Stomach (tissue), 9 donors: ENCODE results near the gene FAM98B. TPM values are rescaled to one million over a fixed set of nuclear protein-coding genes. Genes with fewer than 3 reads are reported as not detected.
A peak's percentile ranks its signal among the peaks of the same experiment; 100 is the strongest.

Source experiments
- DNase-seq, 2 donors: peaks; one replicate each; pipeline versions ENCODE4 v3.0.0 to v3.0.0-alpha.2; 2013 to 2019
- H3K27ac ChIP-seq, 5 donors: fragments of 200-600 bp in 4 of 5; sonication (generic) in 4 of 5; one replicate each; pipeline ENCODE4 v1.5.1; 2013 to 2019; ENCODE audit warnings: mild to moderate bottlenecking in 1 of 5, moderate library complexity in 1 of 5
- H3K27me3 ChIP-seq, 3 donors: fragments of 200-600 bp; sonication (generic); one replicate each; pipeline ENCODE4 v1.5.1; 2017 to 2019; ENCODE audit warnings: mixed run types in 1 of 3
- H3K36me3 ChIP-seq, 4 donors: fragments of 200-600 bp; sonication (generic); 1 replicate in 3 of 4; 2 replicates in 1 of 4; pipeline ENCODE4 v1.5.1; 2016 to 2019
- H3K4me1 ChIP-seq, 4 donors: fragments of 200-600 bp; sonication (generic); one replicate each; pipeline ENCODE4 v1.5.1; 2016 to 2019
- H3K4me3 ChIP-seq, 4 donors: fragments of 200-600 bp; sonication (generic) in 3 of 4; one replicate each; pipeline ENCODE4 v1.5.1; 2016 to 2019; ENCODE audit warnings: mild to moderate bottlenecking in 1 of 4
- H3K9me3 ChIP-seq, 4 donors: fragments of 200-600 bp; sonication (generic); one replicate each; pipeline ENCODE4 v1.5.1; 2016 to 2019
- EP300 ChIP-seq: sonication (generic); formaldehyde crosslinking; IDR thresholded peaks from one replicate; pipeline ENCODE4 v1.6.1; 2017; ENCODE audit warnings: antibody characterized with exemption
- POLR2A ChIP-seq, 4 donors: fragments of 450-650 bp; IDR thresholded peaks; one replicate each; pipeline ENCODE4 v1.6.1; 2016; ENCODE audit warnings: antibody characterized with exemption in 4 of 4, control low read depth in 2 of 4, mild to moderate bottlenecking in 1 of 4, moderate library complexity in 1 of 4
- POLR2AphosphoS5 ChIP-seq, 3 donors: sonication (generic); formaldehyde crosslinking; IDR thresholded peaks; one replicate each; pipeline ENCODE4 v1.6.1; 2016; ENCODE audit warnings: antibody characterized with exemption in 3 of 3
- WGBS, 5 donors: extraction: QIAGEN DNeasy Blood & Tissue Kit in 3 of 5; methylation state at CpG; one replicate each; pipeline versions ENCODE4 v1.1.5 to v1.1.7; 2013 to 2018; 5-methylcytosine and 5-hydroxymethylcytosine counted together
- intact Hi-C: fragments of 100-400 bp; cut with DNase I; formaldehyde crosslinking; loops from one replicate; pipeline ENCODE4 v1.15.1; 2023; ENCODE audit warnings: low total_unique reads
- polyA plus RNA-seq, 3 donors: library from polyadenylated mRNA; stranded (reverse); fragments of 200-250 nt; gene quantifications; one replicate each; pipeline ENCODE4 v1.2.3, GENCODE V29; 2013
- total RNA-seq, 5 donors: library from RNA; depleted of rRNA; stranded (reverse); fragments of >200 nt; gene quantifications; one replicate each; pipeline versions ENCODE4 v1.1.0 to v1.2.3, GENCODE V29; 2014 to 2016
- TF ChIP-seq, protein P1 (sequence below), 7 experiments: fragments of 450-650 bp in 4 of 7; fragments of 200-600 bp in 3 of 7; sonication (generic) in 3 of 7; IDR thresholded peaks; one replicate each; pipeline ENCODE4 v1.5.1; 2016 to 2019; ENCODE audit warnings: antibody characterized with exemption in 7 of 7, control low read depth in 2 of 7, mild to moderate bottlenecking in 1 of 7
- donor health status: healthy with polysubstance abuse.
- donor health status: Bipolar disorder and iron deficiency.
- donor health status: healthy.

FAM98B gene
- total and polyA plus RNA-seq, 8 donors: 1.7 to 61.3 (median 8.7) TPM

GRCh38 chr15:38533926-38534325 is 80.0 kb downstream of the FAM98B start:
- no peaks in the 10 kb centered on the region for H3K27me3 ChIP-seq
- no peaks in the 10 kb centered on the region for H3K36me3 ChIP-seq
- no peak overlapping the region for H3K27ac ChIP-seq
- H3K9me3 ChIP-seq: no peaks in the 10 kb centered on the region
- TF ChIP-seq EP300: no peak
- TF ChIP-seq POLR2AphosphoS5 (IDR thresholded peaks at IDR 0.05): no peak
- TF ChIP-seq, protein P1, sequence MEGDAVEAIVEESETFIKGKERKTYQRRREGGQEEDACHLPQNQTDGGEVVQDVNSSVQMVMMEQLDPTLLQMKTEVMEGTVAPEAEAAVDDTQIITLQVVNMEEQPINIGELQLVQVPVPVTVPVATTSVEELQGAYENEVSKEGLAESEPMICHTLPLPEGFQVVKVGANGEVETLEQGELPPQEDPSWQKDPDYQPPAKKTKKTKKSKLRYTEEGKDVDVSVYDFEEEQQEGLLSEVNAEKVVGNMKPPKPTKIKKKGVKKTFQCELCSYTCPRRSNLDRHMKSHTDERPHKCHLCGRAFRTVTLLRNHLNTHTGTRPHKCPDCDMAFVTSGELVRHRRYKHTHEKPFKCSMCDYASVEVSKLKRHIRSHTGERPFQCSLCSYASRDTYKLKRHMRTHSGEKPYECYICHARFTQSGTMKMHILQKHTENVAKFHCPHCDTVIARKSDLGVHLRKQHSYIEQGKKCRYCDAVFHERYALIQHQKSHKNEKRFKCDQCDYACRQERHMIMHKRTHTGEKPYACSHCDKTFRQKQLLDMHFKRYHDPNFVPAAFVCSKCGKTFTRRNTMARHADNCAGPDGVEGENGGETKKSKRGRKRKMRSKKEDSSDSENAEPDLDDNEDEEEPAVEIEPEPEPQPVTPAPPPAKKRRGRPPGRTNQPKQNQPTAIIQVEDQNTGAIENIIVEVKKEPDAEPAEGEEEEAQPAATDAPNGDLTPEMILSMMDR (IDR thresholded peaks at IDR 0.05): no peak
- TF ChIP-seq POLR2A (IDR thresholded peaks at IDR 0.05): no peak
- DNase-seq: no peak
- H3K4me3 ChIP-seq: no peak overlapping the region
- H3K4me1 ChIP-seq: no peaks in the 10 kb centered on the region
- intact Hi-C loops: no loop called here

- Histone ChIP-seq H3K4me3 (no peak overlapping the region), H3K9me3 (no peaks in the 10 kb centered on the region), H3K27ac (no peak overlapping the region), H3K36me3 (no peaks in the 10 kb centered on the region), H3K4me1 (no peaks in the 10 kb centered on the region), H3K27me3 (no peaks in the 10 kb centered on the region)
- TF ChIP-seq, protein P1 (IDR thresholded peaks at IDR 0.05): no peak
- no peak for TF ChIP-seq EP300
- intact Hi-C loops: no loop called here
- WGBS, 5 donors: 76 to 85% (median 81%) methylated on average over 3 of the region's 3 CpGs
- DNase-seq: no peak
These were observed 80.8 kb downstream of the FAM98B start for GRCh38 chr15:38534691-38535090.

DNA sequence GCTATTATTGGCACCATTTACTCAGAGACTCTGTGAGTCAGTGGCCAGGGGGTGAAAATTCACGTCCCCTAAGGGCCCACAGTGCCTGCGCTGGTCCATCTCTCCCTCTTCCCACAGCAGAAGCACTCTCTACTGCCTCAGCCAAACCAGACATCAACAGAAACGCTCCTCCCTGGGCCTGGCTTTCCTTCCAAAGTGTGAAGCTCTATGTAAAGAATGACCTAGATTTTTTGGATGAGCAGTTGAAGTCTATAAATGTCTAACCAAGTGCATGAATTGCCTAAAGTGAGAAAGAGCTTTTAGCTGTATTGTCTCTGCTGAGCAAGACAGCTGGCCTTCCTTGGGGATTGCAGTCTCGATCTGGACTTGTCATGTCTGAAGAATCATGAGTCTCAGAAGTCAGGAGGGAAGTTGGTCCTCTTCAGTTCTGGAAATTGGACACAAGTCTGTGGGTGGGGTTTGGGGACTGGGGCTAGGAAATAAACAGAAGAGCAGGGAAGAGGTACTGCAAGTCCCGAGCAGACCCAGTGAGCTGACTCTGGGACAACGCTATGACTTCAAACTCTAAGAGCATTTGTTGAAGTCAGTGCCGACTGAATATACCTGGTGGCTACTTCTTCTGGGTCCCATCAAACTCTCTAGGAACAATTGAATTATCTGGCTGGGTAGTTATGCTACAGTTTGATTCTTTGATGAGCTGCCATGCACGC is 81.7 kb downstream of the FAM98B start:
- 83 to 93% (median 89%) methylated on average over 8 of the region's 8 CpGs for WGBS, 5 donors
- H3K4me3 ChIP-seq: no peak overlapping the region
- no peak overlapping the region for H3K27ac ChIP-seq
- TF ChIP-seq EP300: no peak
- TF ChIP-seq POLR2AphosphoS5 (IDR thresholded peaks at IDR 0.05): no peak
- no peak for TF ChIP-seq POLR2A (IDR thresholded peaks at IDR 0.05)
- TF ChIP-seq, protein P1 (IDR thresholded peaks at IDR 0.05): no peak
- no peaks in the 10 kb centered on the region for H3K9me3 ChIP-seq
- H3K36me3 ChIP-seq: no peaks in the 10 kb centered on the region
- no peaks in the 10 kb centered on the region for H3K4me1 ChIP-seq
- DNase-seq: peak in 1 of 2 donors; percentile 45
- intact Hi-C loops: no loop called here
- no peaks in the 10 kb centered on the region for H3K27me3 ChIP-seq

DNA sequence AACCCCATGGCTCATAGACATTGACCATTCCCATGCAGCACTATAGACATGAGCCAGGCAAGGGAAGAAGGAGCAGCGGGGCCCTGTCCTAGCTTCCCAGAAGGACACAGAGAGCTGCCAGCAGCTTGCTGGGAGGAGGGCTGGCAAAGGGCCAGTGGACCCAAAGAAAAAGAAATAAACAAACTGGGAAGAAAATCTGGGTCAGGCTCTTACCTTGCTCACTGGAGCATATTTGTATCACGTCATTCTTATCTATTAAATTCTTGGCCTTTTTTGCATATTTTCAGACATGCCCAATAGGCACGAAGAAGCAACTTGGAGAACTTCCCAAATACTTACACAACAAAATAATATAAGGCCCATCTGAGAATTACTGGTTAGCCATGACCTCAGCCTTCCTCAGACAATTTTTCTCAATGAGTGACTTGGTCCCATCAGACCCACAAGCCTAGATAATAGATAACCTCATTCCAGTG is 82.3 kb downstream of the FAM98B start:
- no peaks in the 10 kb centered on the region for H3K27me3 ChIP-seq
- H3K4me3 ChIP-seq: no peak overlapping the region
- DNase-seq: peak in 1 of 2 donors; percentile 31
- no peaks in the 10 kb centered on the region for H3K9me3 ChIP-seq
- no peaks in the 10 kb centered on the region for H3K36me3 ChIP-seq
- WGBS, 5 donors: 49 to 59% (median 55%) methylated on average over 3 of the region's 3 CpGs
- H3K4me1 ChIP-seq: no peaks in the 10 kb centered on the region
- H3K27ac ChIP-seq: no peak overlapping the region
- TF ChIP-seq EP300 (no peak), POLR2AphosphoS5 (IDR thresholded peaks at IDR 0.05) (no peak), POLR2A (IDR thresholded peaks at IDR 0.05) (no peak)
- TF ChIP-seq, protein P1 (IDR thresholded peaks at IDR 0.05): no peak
- intact Hi-C loops: no loop called here

Other genes with a start within 250 kb of the FAM98B start
- 100 to 1,000 TPM in 1 of 5 donors, 10 to 100 TPM in 2, 1 to 10 TPM in 2; 2.2 to 112 (median 15.4) TPM for gene SPRED1, start 201.3 kb upstream of the FAM98B start, total RNA-seq
- 10 to 100 TPM in 1 of 3 donors, 1 to 10 TPM in 2; 3.1 to 13.7 (median 8.4) TPM for gene SPRED1, start 201.3 kb upstream of the FAM98B start, polyA plus RNA-seq
- 10 to 100 TPM in 1 of 5 donors, 1 to 10 TPM in 3, under 1 TPM in 1; 0.29 to 12.3 (median 4.3) TPM for gene RASGRP1, start 110.7 kb downstream of the FAM98B start, total RNA-seq
- 1 to 10 TPM in 1 of 3 donors, under 1 TPM in 2; 0.46 to 1.7 (median 0.62) TPM for gene RASGRP1, start 110.7 kb downstream of the FAM98B start, polyA plus RNA-seq